DOHH2 (cell line): ENCODE results near the gene ARHGAP22.

Experiments used
- H3F3A ChIP-seq: fragments of 200-600 bp; sonication (generic), shearing (Covaris generic); 2 replicates; pipeline ENCODE4 v1.6.0; 2016; ENCODE audit warnings: antibody characterized with exemption, mild to moderate bottlenecking; ENCODE audit not compliant: control insufficient read depth, insufficient read depth
- H3K27ac ChIP-seq: fragments of 200-600 bp; sonication (generic); 2 replicates; pipeline ENCODE4 v1.5.1; 2014; ENCODE audit warnings: low read depth, mild to moderate bottlenecking, low read length, moderate library complexity
- H3K27me3 ChIP-seq: fragments of 200-600 bp; sonication (generic); 2 replicates; pipeline ENCODE4 v1.6.1; 2014; ENCODE audit warnings: mild to moderate bottlenecking, low read length, mixed read lengths; ENCODE audit not compliant: control insufficient read depth
- H3K36me3 ChIP-seq: fragments of 200-600 bp; sonication (generic); 2 replicates; pipeline ENCODE4 v1.6.1; 2014; ENCODE audit warnings: mild to moderate bottlenecking, low read length, moderate library complexity, mixed read lengths; ENCODE audit not compliant: control insufficient read depth
- H3K4me1 ChIP-seq: fragments of 200-600 bp; sonication (generic); 2 replicates; pipeline ENCODE4 v1.6.1; 2014; ENCODE audit warnings: mild to moderate bottlenecking, low read length, mixed read lengths; ENCODE audit not compliant: control insufficient read depth
- H3K4me2 ChIP-seq: fragments of 200-600 bp; sonication (generic); 2 replicates; pipeline ENCODE4 v1.6.0; 2014; ENCODE audit warnings: mild to moderate bottlenecking, low read length, moderate library complexity
- H3K4me3 ChIP-seq: fragments of 200-600 bp; sonication (generic); 2 replicates; pipeline ENCODE4 v1.5.1; 2014; ENCODE audit warnings: mild to moderate bottlenecking, low read length, mixed read lengths
- H3K79me2 ChIP-seq: fragments of 200-600 bp; sonication (generic); 2 replicates; pipeline ENCODE4 v1.6.1; 2014; ENCODE audit warnings: mild to moderate bottlenecking, low read length, mixed read lengths; ENCODE audit not compliant: control insufficient read depth
- H3K9me2 ChIP-seq: fragments of 200-600 bp; sonication (generic); replicated peaks from 2 replicates; pipeline ENCODE4 v1.6.1; 2014; ENCODE audit warnings: mild to moderate bottlenecking, low read length, mixed read lengths; ENCODE audit not compliant: control insufficient read depth
- H3K9me3 ChIP-seq: fragments of 200-600 bp; sonication (generic); 2 replicates; pipeline ENCODE4 v1.6.1; 2014; ENCODE audit warnings: antibody characterized with exemption, low read length, mixed read lengths; ENCODE audit not compliant: control insufficient read depth, insufficient read depth
- H4K20me1 ChIP-seq: fragments of 200-600 bp; sonication (generic); 2 replicates; pipeline ENCODE4 v1.6.0; 2014; ENCODE audit warnings: low read depth, mild to moderate bottlenecking, antibody characterized with exemption, low read length, moderate library complexity; ENCODE audit not compliant: control insufficient read depth, insufficient read depth
- EZH2phosphoT487 ChIP-seq: fragments of 200-600 bp; sonication (generic); IDR thresholded peaks from 2 replicates; pipeline ENCODE4 v1.6.1; 2017; ENCODE audit warnings: borderline replicate concordance, mild to moderate bottlenecking, antibody characterized with exemption, low read length, moderate library complexity, mixed read lengths
- TF ChIP-seq, protein P1 (sequence below): fragments of 200-600 bp; sonication (generic); IDR thresholded peaks from one replicate; pipeline ENCODE4 v1.5.1; 2014; ENCODE audit warnings: antibody characterized with exemption, mild to moderate bottlenecking, low read depth, low read length; ENCODE audit not compliant: poor library complexity, severe bottlenecking

The ARHGAP22 gene

DNA sequence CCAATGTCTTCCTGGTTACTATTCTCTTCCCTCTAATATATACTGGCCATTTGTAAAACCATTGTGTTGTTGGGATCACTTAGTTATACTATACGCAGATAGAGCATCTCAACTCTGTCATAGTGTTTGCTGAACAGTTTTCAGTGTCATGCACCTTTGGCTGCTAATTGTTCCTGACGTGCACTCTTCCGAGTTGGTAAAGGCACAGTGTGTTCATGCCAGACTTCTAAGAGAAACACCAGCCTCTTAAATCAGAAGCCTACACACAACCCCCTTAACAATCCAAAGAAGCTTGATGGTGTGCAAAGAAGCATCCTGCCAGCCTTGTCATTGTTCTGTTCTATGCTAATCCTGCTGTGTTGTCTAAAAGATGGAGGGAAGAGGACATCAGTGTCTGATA lies 167.3 kb downstream of the ARHGAP22 start:
- Histone ChIP-seq H3K9me3 (no peaks in the 10 kb centered on the region), H3K36me3 (no peaks in the 10 kb centered on the region), H3F3A (no peaks in the 10 kb centered on the region), H3K9me2 (no peaks in the 10 kb centered on the region), H4K20me1 (no peaks in the 10 kb centered on the region), H3K27ac (no peak overlapping the region), H3K4me3 (no peak overlapping the region), H3K4me1 (no peaks in the 10 kb centered on the region), H3K79me2 (no peaks in the 10 kb centered on the region), H3K27me3 (no peaks in the 10 kb centered on the region), H3K4me2 (no peak overlapping the region)
- no peak for TF ChIP-seq EZH2phosphoT487
- TF ChIP-seq, protein P1, sequence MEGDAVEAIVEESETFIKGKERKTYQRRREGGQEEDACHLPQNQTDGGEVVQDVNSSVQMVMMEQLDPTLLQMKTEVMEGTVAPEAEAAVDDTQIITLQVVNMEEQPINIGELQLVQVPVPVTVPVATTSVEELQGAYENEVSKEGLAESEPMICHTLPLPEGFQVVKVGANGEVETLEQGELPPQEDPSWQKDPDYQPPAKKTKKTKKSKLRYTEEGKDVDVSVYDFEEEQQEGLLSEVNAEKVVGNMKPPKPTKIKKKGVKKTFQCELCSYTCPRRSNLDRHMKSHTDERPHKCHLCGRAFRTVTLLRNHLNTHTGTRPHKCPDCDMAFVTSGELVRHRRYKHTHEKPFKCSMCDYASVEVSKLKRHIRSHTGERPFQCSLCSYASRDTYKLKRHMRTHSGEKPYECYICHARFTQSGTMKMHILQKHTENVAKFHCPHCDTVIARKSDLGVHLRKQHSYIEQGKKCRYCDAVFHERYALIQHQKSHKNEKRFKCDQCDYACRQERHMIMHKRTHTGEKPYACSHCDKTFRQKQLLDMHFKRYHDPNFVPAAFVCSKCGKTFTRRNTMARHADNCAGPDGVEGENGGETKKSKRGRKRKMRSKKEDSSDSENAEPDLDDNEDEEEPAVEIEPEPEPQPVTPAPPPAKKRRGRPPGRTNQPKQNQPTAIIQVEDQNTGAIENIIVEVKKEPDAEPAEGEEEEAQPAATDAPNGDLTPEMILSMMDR, result no peak

DNA sequence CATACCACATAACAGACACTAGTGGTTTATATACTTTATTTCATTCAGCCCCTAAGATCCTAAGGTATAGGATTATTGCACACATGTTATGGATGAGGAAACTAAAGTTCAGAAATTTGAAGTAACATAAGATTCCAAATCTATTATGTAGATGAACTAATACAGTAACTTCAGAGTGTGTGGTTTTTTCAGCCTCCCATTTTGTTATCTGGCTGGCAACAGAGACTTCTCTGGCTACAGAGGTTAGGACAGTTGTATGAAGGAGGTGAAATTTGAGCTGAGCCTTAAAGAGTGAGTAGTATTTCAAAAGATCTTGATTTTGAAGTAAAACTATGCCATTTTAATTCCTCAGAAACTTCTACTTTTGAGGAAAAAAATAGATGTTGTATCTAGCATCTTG lies 173.0 kb downstream of the ARHGAP22 start:
- Histone ChIP-seq H4K20me1 (no peaks in the 10 kb centered on the region), H3K27me3 (no peaks in the 10 kb centered on the region), H3K9me2 (no peaks in the 10 kb centered on the region), H3K4me1 (no peaks in the 10 kb centered on the region), H3K79me2 (no peaks in the 10 kb centered on the region), H3K36me3 (no peaks in the 10 kb centered on the region), H3K9me3 (no peaks in the 10 kb centered on the region), H3K4me2 (no peak overlapping the region), H3F3A (no peaks in the 10 kb centered on the region), H3K27ac (no peak overlapping the region), H3K4me3 (no peak overlapping the region)
- TF ChIP-seq EZH2phosphoT487, result no peak
- TF ChIP-seq, protein P1, result no peak

DNA sequence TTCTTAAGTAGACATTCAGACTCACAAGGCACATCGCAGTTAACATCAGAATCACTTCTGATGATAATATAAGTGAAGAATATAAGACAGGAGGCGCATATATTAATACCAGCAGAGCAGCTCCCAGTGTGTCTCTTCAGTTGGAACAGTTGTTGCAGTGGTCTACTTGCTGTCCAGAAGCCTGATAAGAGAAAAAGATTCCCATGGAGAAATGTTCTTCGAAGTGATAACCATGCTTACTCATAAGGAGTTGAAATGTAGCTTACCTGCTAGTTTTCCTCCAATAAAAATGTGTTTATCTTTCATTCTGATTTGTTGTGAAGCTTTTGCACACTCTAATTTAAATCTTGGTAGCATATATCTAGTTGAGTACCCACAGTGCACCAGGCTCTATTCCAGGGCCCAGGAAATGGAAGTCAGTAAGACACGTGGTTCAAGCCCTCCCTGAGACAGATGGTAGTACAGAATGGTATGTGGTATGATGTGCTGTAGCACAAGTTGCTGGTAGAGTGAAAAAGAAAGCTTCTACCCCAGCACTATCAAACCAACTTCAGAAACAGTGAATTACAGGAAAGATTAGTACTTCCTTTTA lies 174.4 kb downstream of the ARHGAP22 start:
- no peak for TF ChIP-seq EZH2phosphoT487
- TF ChIP-seq, protein P1, result no peak
- Histone ChIP-seq H3F3A (no peaks in the 10 kb centered on the region), H3K9me2 (no peaks in the 10 kb centered on the region), H3K27ac (no peak overlapping the region), H3K79me2 (no peaks in the 10 kb centered on the region), H3K9me3 (no peaks in the 10 kb centered on the region), H3K4me1 (no peaks in the 10 kb centered on the region), H3K27me3 (no peaks in the 10 kb centered on the region), H3K36me3 (no peaks in the 10 kb centered on the region), H3K4me2 (no peak overlapping the region), H4K20me1 (no peaks in the 10 kb centered on the region), H3K4me3 (no peak overlapping the region)
